ENCODE measurements around the gene AK5. TPM values are rescaled to one million over a fixed set of nuclear protein-coding genes. Genes with fewer than 3 reads are reported as not detected.

The AK5 gene
- total RNA-seq, 1 experiment from 2014 or later: 3.0 TPM

GRCh38 chr1:77494026-77494425 is 212.2 kb downstream of the AK5 start:
- ChIA-PET POLR2A (no interaction called here), CTCF (no interaction called here)
- intact Hi-C loops (cut with micrococcal nuclease; ENCODE audit: unreplicated experiment): no loop called here
- H3K4me3 ChIP-seq (ENCODE audit: low read depth in 2 of 2, low read length in 2 of 2): no peak overlapping the region
- H3K27me3 ChIP-seq (ENCODE audit: control insufficient read depth, insufficient read depth, low read length): no peaks in the 10 kb centered on the region
- DNase-seq (ENCODE audit: low read depth, low spot score) (no peak), ATAC-seq (no peak)
- no peak for TF ChIP-seq TCF7L2 (IDR thresholded peaks at IDR 0.05; ENCODE audit: low read depth, low read length)
- no peak for TF ChIP-seq SIN3A (IDR thresholded peaks at IDR 0.05; ENCODE audit: borderline replicate concordance, insufficient read depth, low read depth, low read length)
- in situ Hi-C loops (cut with HindIII; ENCODE audit: low pct_unique_long_range_greater_than_20kb, low sequenced_read_pairs): no loop called here
- no peaks in the 10 kb centered on the region for H3K4me1 ChIP-seq (ENCODE audit: control insufficient read depth, insufficient read depth, low read length)
- no TSS peak for BruUV-seq (replicated peaks)
- no peaks in the 10 kb centered on the region for H3K9me3 ChIP-seq (ENCODE audit: control insufficient read depth, insufficient read depth, low read depth, low read length)
- H3K36me3 ChIP-seq (ENCODE audit: control insufficient read depth, insufficient read depth, low read length): no peaks in the 10 kb centered on the region
- no peak overlapping the region for H3K27ac ChIP-seq (ENCODE audit: low read length)

- TF ChIP-seq POLR2AphosphoS5 (IDR thresholded peaks at IDR 0.05; ENCODE audit: low read depth, low read length) (no peak), CTCF (IDR thresholded peaks at IDR 0.05) (no peak), TCF7L2 (IDR thresholded peaks at IDR 0.05; ENCODE audit: low read depth, low read length) (no peak), REST (IDR thresholded peaks at IDR 0.05; ENCODE audit: insufficient read depth in 1 of 2, low read depth in 2 of 2, low read length in 1 of 2) (no peak), SIN3A (IDR thresholded peaks at IDR 0.05; ENCODE audit: borderline replicate concordance, insufficient read depth, low read depth, low read length) (no peak)
- ATAC-seq (no peak), DNase-seq (ENCODE audit: low read depth, low spot score) (no peak)
- CTCF ChIA-PET: no interaction called here
- BruUV-seq (replicated peaks): no TSS peak
- no peaks in the 10 kb centered on the region for H3K4me1 ChIP-seq (ENCODE audit: control insufficient read depth, insufficient read depth, low read length)
- no peak overlapping the region for H3K4me3 ChIP-seq (ENCODE audit: low read depth in 2 of 2, low read length in 2 of 2)
- H3K27me3 ChIP-seq (ENCODE audit: control insufficient read depth, insufficient read depth, low read length): no peaks in the 10 kb centered on the region
- no peak overlapping the region for H3K27ac ChIP-seq (ENCODE audit: low read length)
- intact Hi-C loops (cut with micrococcal nuclease; ENCODE audit: unreplicated experiment): no loop called here
- POLR2A ChIA-PET: interaction anchor here (0.6 kb wide), 1 partner anchor 16 kb away, joined by 7 read pairs; no protein-coding TSS in a partner anchor
- H3K9me3 ChIP-seq (ENCODE audit: control insufficient read depth, insufficient read depth, low read depth, low read length): no peaks in the 10 kb centered on the region
- in situ Hi-C loops (cut with HindIII; ENCODE audit: low pct_unique_long_range_greater_than_20kb, low sequenced_read_pairs): no loop called here
- H3K36me3 ChIP-seq (ENCODE audit: control insufficient read depth, insufficient read depth, low read length): no peaks in the 10 kb centered on the region
These were observed 217.1 kb downstream of the AK5 start for GRCh38 chr1:77498918-77499317.

GRCh38 chr1:77499466-77499865 is 217.6 kb downstream of the AK5 start:
- H3K27ac ChIP-seq (ENCODE audit: low read length): no peak overlapping the region
- H3K9me3 ChIP-seq (ENCODE audit: control insufficient read depth, insufficient read depth, low read depth, low read length): no peaks in the 10 kb centered on the region
- in situ Hi-C loops (cut with HindIII; ENCODE audit: low pct_unique_long_range_greater_than_20kb, low sequenced_read_pairs) (no loop called here), intact Hi-C loops (cut with micrococcal nuclease; ENCODE audit: unreplicated experiment) (no loop called here)
- no peaks in the 10 kb centered on the region for H3K4me1 ChIP-seq (ENCODE audit: control insufficient read depth, insufficient read depth, low read length)
- CTCF ChIA-PET: no interaction called here
- no peaks in the 10 kb centered on the region for H3K36me3 ChIP-seq (ENCODE audit: control insufficient read depth, insufficient read depth, low read length)
- no peak overlapping the region for H3K4me3 ChIP-seq (ENCODE audit: low read depth in 2 of 2, low read length in 2 of 2)
- POLR2A ChIA-PET: interaction anchor here (0.6 kb wide), 1 partner anchor 17 kb away, joined by 7 read pairs; no protein-coding TSS in a partner anchor
- BruUV-seq (replicated peaks): no TSS peak
- ATAC-seq: no peak
- no peak for DNase-seq (ENCODE audit: low read depth, low spot score)
- no peaks in the 10 kb centered on the region for H3K27me3 ChIP-seq (ENCODE audit: control insufficient read depth, insufficient read depth, low read length)
- TF ChIP-seq SIN3A (IDR thresholded peaks at IDR 0.05; ENCODE audit: borderline replicate concordance, insufficient read depth, low read depth, low read length): no peak
- TF ChIP-seq CTCF (IDR thresholded peaks at IDR 0.05): no peak
- no peak for TF ChIP-seq TCF7L2 (IDR thresholded peaks at IDR 0.05; ENCODE audit: low read depth, low read length)
